ENCODE results near the gene ST3GAL6. TPM values are rescaled to one million over a fixed set of nuclear protein-coding genes. Genes with fewer than 3 reads are reported as not detected.
A peak's percentile ranks its signal among the peaks of the same experiment; 100 is the strongest.

Gene ST3GAL6
- total and polyA plus RNA-seq, 2 experiments from 2014 or later, result 9.6 to 16.1 TPM

DNA sequence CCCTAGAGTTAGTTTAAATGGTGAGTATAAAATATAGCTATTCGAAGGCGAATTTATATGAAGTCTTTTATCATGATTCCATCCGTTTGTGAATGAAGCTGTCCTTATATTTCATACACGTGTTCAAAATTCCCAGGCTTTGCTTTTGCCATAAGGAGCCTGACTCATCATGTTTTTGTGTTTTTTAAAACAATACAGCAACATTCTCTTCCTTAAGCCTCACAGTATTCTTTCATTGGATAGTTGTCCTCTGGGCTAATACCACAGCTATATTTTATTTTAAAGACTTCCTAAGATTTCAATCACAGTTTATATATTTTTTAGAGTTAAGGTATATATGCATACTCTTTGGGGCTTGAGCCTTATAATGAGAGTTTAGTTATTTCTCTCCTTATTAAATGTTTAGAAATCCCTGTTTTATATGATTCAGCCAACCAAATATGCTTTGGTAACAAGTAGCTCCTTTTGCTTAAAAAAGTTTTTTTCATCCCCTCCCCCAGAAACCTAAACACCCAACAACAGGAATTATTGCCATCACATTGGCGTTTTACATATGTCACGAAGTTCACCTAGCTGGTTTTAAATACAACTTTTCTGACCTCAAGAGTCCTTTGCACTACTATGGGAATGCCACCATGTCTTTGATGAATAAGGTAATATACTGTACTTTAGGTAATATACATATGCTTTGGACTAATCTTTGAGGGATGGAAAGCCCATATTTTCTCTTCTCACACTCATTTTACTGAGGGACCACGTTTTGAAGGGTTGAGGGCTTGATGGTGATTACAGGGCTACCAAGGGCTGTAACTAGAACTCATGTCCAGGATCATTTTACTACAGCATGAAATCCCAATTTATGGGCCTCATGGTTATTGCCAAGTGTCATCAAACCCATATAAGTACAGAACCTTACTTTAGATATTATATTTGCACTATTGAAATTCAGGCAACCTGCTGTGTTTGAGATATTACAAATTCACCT lies 28.5 kb downstream of the ST3GAL6 start:
- no peak overlapping the region for H2AFZ ChIP-seq
- no peaks in the 10 kb centered on the region for H4K20me1 ChIP-seq (ENCODE audit: insufficient read depth, poor library complexity, severe bottlenecking)
- H3K4me2 ChIP-seq, result no peak overlapping the region
- H3K4me1 ChIP-seq (ENCODE audit: insufficient read depth), result no peaks in the 10 kb centered on the region
- H3K9me3 ChIP-seq (ENCODE audit: low read depth), result no peaks in the 10 kb centered on the region
- no peaks in the 10 kb centered on the region for H3K36me3 ChIP-seq (replicated peaks; ENCODE audit: insufficient read depth, low read depth)
- H3K27ac ChIP-seq, result no peak overlapping the region
- TF ChIP-seq EZH2 (IDR thresholded peaks at IDR 0.05; ENCODE audit: borderline replicate concordance) (no peak), EZH2phosphoT487 (IDR thresholded peaks at IDR 0.05; ENCODE audit: low read depth, severe bottlenecking, unreplicated experiment) (no peak)
- TF ChIP-seq, protein P1, sequence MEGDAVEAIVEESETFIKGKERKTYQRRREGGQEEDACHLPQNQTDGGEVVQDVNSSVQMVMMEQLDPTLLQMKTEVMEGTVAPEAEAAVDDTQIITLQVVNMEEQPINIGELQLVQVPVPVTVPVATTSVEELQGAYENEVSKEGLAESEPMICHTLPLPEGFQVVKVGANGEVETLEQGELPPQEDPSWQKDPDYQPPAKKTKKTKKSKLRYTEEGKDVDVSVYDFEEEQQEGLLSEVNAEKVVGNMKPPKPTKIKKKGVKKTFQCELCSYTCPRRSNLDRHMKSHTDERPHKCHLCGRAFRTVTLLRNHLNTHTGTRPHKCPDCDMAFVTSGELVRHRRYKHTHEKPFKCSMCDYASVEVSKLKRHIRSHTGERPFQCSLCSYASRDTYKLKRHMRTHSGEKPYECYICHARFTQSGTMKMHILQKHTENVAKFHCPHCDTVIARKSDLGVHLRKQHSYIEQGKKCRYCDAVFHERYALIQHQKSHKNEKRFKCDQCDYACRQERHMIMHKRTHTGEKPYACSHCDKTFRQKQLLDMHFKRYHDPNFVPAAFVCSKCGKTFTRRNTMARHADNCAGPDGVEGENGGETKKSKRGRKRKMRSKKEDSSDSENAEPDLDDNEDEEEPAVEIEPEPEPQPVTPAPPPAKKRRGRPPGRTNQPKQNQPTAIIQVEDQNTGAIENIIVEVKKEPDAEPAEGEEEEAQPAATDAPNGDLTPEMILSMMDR (IDR thresholded peaks at IDR 0.05; ENCODE audit: poor library complexity), result no peak
- H3K27me3 ChIP-seq, result no peaks in the 10 kb centered on the region
- DNase-seq (ENCODE audit: low spot score), result no peak
- no peak overlapping the region for H3K4me3 ChIP-seq
- no peaks in the 10 kb centered on the region for H3K9me2 ChIP-seq (replicated peaks; ENCODE audit: insufficient read depth)
- no peaks in the 10 kb centered on the region for H3K79me2 ChIP-seq
- WGBS (ENCODE audit: low lambda C conversion rate, missing lambda C conversion rate), result 92% methylated on average over 7 of the region's 7 CpGs

DNA sequence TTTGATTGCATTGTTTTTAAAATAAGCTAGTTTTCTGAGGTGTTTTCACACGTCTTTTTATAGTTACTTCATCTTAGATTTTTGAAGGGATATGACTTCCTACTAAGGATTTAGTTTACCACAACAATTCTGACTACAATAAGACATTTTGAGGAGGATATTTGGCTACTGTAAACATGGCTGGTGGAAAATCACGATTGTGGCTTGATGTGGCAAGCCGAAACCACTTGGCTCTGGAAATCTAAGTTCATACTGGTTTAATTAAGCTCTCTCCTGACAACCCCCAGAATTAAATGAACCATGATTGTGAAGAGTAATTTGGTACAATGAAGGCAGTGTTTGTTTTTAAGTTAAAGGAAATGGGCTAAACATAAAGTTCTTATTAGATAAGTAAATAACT lies 30.8 kb downstream of the ST3GAL6 start:
- Histone ChIP-seq H2AFZ (no peak overlapping the region), H3K27me3 (no peaks in the 10 kb centered on the region), H3K27ac (no peak overlapping the region), H4K20me1 (ENCODE audit: insufficient read depth, poor library complexity, severe bottlenecking) (no peaks in the 10 kb centered on the region), H3K9me3 (ENCODE audit: low read depth) (no peaks in the 10 kb centered on the region), H3K79me2 (no peaks in the 10 kb centered on the region), H3K4me2 (no peak overlapping the region), H3K36me3 (replicated peaks; ENCODE audit: insufficient read depth, low read depth) (no peaks in the 10 kb centered on the region), H3K4me3 (no peak overlapping the region), H3K9me2 (replicated peaks; ENCODE audit: insufficient read depth) (no peaks in the 10 kb centered on the region), H3K4me1 (ENCODE audit: insufficient read depth) (no peaks in the 10 kb centered on the region)
- 87% methylated on average over 3 of the region's 3 CpGs for WGBS (ENCODE audit: low lambda C conversion rate, missing lambda C conversion rate)
- TF ChIP-seq EZH2phosphoT487 (IDR thresholded peaks at IDR 0.05; ENCODE audit: low read depth, severe bottlenecking, unreplicated experiment) (no peak), EZH2 (IDR thresholded peaks at IDR 0.05; ENCODE audit: borderline replicate concordance) (no peak)
- no peak for DNase-seq (ENCODE audit: low spot score)

DNA sequence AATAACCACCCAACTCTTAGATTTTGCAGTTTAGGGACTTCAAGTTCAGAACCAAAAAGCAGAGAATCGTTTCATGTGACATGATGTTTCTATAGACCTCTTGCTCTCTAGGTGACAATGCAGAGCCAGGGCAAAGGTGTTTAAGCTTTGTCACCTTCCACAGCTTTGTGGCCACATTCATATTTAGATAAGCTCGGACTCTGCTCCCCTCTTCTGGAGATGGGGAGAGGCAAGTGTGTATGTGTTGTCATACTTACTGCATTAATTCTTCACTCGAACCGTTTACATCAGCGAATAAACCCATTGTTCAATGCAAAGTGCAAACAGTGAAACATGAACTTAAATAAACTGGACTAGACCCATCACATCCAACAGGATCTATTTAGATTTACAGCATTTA lies 33.2 kb downstream of the ST3GAL6 start:
- DNase-seq (ENCODE audit: low spot score), result peak; percentile 29
- TF ChIP-seq EZH2 (IDR thresholded peaks at IDR 0.05; ENCODE audit: borderline replicate concordance) (no peak), EZH2phosphoT487 (IDR thresholded peaks at IDR 0.05; ENCODE audit: low read depth, severe bottlenecking, unreplicated experiment) (no peak)
- TF ChIP-seq, protein P1 (IDR thresholded peaks at IDR 0.05; ENCODE audit: poor library complexity), result peak; percentile 31
- H4K20me1 ChIP-seq (ENCODE audit: insufficient read depth, poor library complexity, severe bottlenecking), result no peaks in the 10 kb centered on the region

DNA sequence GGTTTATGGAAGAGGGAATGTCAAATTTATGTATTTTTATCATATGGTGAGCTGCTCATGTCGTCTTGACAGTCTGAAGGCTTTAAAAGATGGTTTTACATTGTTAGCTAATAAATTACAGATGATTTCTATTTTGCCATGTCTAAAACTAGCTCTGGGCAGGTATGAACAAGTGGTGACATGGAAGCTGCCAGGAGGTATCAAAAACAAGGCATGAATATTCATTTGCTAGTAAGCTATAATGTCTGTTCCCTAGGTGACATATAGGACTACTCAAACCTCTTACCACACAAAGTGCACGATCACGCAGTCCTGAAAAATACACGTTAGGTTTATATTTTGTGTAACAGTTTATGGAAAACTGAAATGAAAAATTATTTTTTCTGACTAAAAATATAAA lies 34.8 kb downstream of the ST3GAL6 start:
- Histone ChIP-seq H3K79me2 (no peaks in the 10 kb centered on the region), H4K20me1 (ENCODE audit: insufficient read depth, poor library complexity, severe bottlenecking) (no peaks in the 10 kb centered on the region), H3K9me2 (replicated peaks; ENCODE audit: insufficient read depth) (no peaks in the 10 kb centered on the region), H3K4me3 (no peak overlapping the region), H3K27ac (no peak overlapping the region), H3K36me3 (replicated peaks; ENCODE audit: insufficient read depth, low read depth) (no peaks in the 10 kb centered on the region), H3K27me3 (no peaks in the 10 kb centered on the region), H3K4me2 (no peak overlapping the region), H3K4me1 (ENCODE audit: insufficient read depth) (no peaks in the 10 kb centered on the region), H2AFZ (no peak overlapping the region), H3K9me3 (ENCODE audit: low read depth) (no peaks in the 10 kb centered on the region)
- no peak for DNase-seq (ENCODE audit: low spot score)
- WGBS (ENCODE audit: low lambda C conversion rate, missing lambda C conversion rate), result 92% methylated on average over 4 of the region's 4 CpGs
- TF ChIP-seq, protein P1 (IDR thresholded peaks at IDR 0.05; ENCODE audit: poor library complexity), result no peak
- TF ChIP-seq EZH2phosphoT487 (IDR thresholded peaks at IDR 0.05; ENCODE audit: low read depth, severe bottlenecking, unreplicated experiment) (no peak), EZH2 (IDR thresholded peaks at IDR 0.05; ENCODE audit: borderline replicate concordance) (no peak)

More for the DNA sequence above, 33.2 kb downstream of the ST3GAL6 start:
- H3K4me2 ChIP-seq, result no peak overlapping the region
- H2AFZ ChIP-seq, result no peak overlapping the region
- no peaks in the 10 kb centered on the region for H3K79me2 ChIP-seq
- H3K36me3 ChIP-seq (replicated peaks; ENCODE audit: insufficient read depth, low read depth), result no peaks in the 10 kb centered on the region
- no peaks in the 10 kb centered on the region for H3K9me3 ChIP-seq (ENCODE audit: low read depth)
- no peaks in the 10 kb centered on the region for H3K27me3 ChIP-seq
- no peaks in the 10 kb centered on the region for H3K4me1 ChIP-seq (ENCODE audit: insufficient read depth)
- 77% methylated on average over 5 of the region's 5 CpGs for WGBS (ENCODE audit: low lambda C conversion rate, missing lambda C conversion rate)
- H3K9me2 ChIP-seq (replicated peaks; ENCODE audit: insufficient read depth), result no peaks in the 10 kb centered on the region
- H3K27ac ChIP-seq, result no peak overlapping the region
- H3K4me3 ChIP-seq, result no peak overlapping the region
